CD14-positive monocyte (primary cell): ENCODE results near the gene PSMF1. TPM values are rescaled to one million over a fixed set of nuclear protein-coding genes. Genes with fewer than 3 reads are reported as not detected.

Source experiments
- DNase-seq, 3 donors: peaks; one replicate each; pipeline ENCODE4 v3.0.0-alpha.2; 2011 to 2022
- H2AFZ ChIP-seq: 2 replicates; pipeline ENCODE4 v1.6.0; 2012; ENCODE audit warnings: mild to moderate bottlenecking, low read depth, low read length, inconsistent platforms; ENCODE audit not compliant: insufficient read depth, poor library complexity, severe bottlenecking
- H3K27ac ChIP-seq, 2 donors: 1 replicate in 1 of 2; 2 replicates in 1 of 2; pipeline ENCODE4 v1.5.1; 2012 to 2013; ENCODE audit warnings: low read length in 2 of 2, control low read depth in 1 of 2, inconsistent platforms in 1 of 2, low read depth in 1 of 2, mild to moderate bottlenecking in 1 of 2
- H3K27me3 ChIP-seq, 2 donors: one replicate each; pipeline versions ENCODE4 v1.6.0 to v1.6.1; 2011 to 2013; ENCODE audit warnings: low read length in 2 of 2; ENCODE audit not compliant: control insufficient read depth in 2 of 2, insufficient read depth in 2 of 2
- H3K36me3 ChIP-seq, 2 donors: replicated peaks in 1 of 2; 1 replicate in 1 of 2; 2 replicates in 1 of 2; pipeline versions ENCODE4 v1.5.1 to v1.6.1; 2012 to 2013; ENCODE audit warnings: low read length in 2 of 2, control low read depth in 1 of 2, inconsistent platforms in 1 of 2, mild to moderate bottlenecking in 1 of 2; ENCODE audit not compliant: insufficient read depth in 2 of 2, control insufficient read depth in 1 of 2
- H3K4me1 ChIP-seq, 2 donors: 1 replicate in 1 of 2; 2 replicates in 1 of 2; pipeline versions ENCODE4 v1.5.1 to v1.6.1; 2012 to 2013; ENCODE audit warnings: low read length in 2 of 2, control low read depth in 1 of 2, inconsistent platforms in 1 of 2, mild to moderate bottlenecking in 1 of 2, moderate library complexity in 1 of 2; ENCODE audit not compliant: insufficient read depth in 2 of 2, control insufficient read depth in 1 of 2
- H3K4me2 ChIP-seq: replicated peaks from 2 replicates; pipeline ENCODE3; 2012; ENCODE audit warnings: low read length, moderate library complexity, mild to moderate bottlenecking; ENCODE audit not compliant: poor library complexity, severe bottlenecking; ENCODE audit errors: extremely low read depth
- H3K4me3 ChIP-seq, 3 experiments: fragments of 200-600 bp in 1 of 3; sonication (generic) in 1 of 3; replicated peaks in 1 of 3; 1 replicate in 2 of 3; 2 replicates in 1 of 3; pipeline ENCODE4 v1.5.1; 2011 to 2013; ENCODE audit warnings: low read length in 3 of 3, mild to moderate bottlenecking in 3 of 3, control low read depth in 2 of 3, low read depth in 2 of 3, inconsistent platforms in 1 of 3, moderate library complexity in 1 of 3
- H3K79me2 ChIP-seq: 2 replicates; pipeline ENCODE4 v1.6.0; 2012; ENCODE audit warnings: mild to moderate bottlenecking, control low read depth, inconsistent platforms, low read length, moderate library complexity; ENCODE audit not compliant: insufficient read depth
- H3K9ac ChIP-seq: 2 replicates; pipeline ENCODE4 v1.6.0; 2017; ENCODE audit warnings: low read length, mild to moderate bottlenecking; ENCODE audit not compliant: insufficient read depth, poor library complexity, severe bottlenecking
- H3K9me3 ChIP-seq, 2 donors: replicated peaks in 1 of 2; 1 replicate in 1 of 2; 2 replicates in 1 of 2; pipeline versions ENCODE4 v1.5.1 to v1.6.1; 2012 to 2013; ENCODE audit warnings: low read length in 2 of 2, control low read depth in 1 of 2; ENCODE audit not compliant: control insufficient read depth in 1 of 2, insufficient read depth in 1 of 2
- H4K20me1 ChIP-seq: 2 replicates; pipeline ENCODE4 v1.6.0; 2012; ENCODE audit warnings: mild to moderate bottlenecking, low read length, control low read depth, moderate library complexity; ENCODE audit not compliant: insufficient read depth
- H3K27ac Mint-ChIP-seq, 7 donors: one replicate each; pipeline ENCODE4 v1.8.0; 2020; ENCODE audit warnings: mild to moderate bottlenecking in 7 of 7, mixed read lengths in 7 of 7, moderate library complexity in 6 of 7, inconsistent platforms in 2 of 7
- H3K27me3 Mint-ChIP-seq, 3 donors: one replicate each; pipeline ENCODE4 v1.8.0; 2021 to 2022; ENCODE audit warnings: low read depth in 3 of 3, mild to moderate bottlenecking in 3 of 3, mixed read lengths in 3 of 3, moderate library complexity in 3 of 3, inconsistent platforms in 1 of 3
- H3K36me3 Mint-ChIP-seq, 2 donors: one replicate each; pipeline ENCODE4 v1.8.0; 2020; ENCODE audit warnings: mixed read lengths in 2 of 2, inconsistent platforms in 1 of 2, mild to moderate bottlenecking in 1 of 2
- H3K4me1 Mint-ChIP-seq: one replicate; pipeline ENCODE4 v1.8.0; 2020; ENCODE audit warnings: mild to moderate bottlenecking, mixed read lengths
- H3K4me3 Mint-ChIP-seq, 2 donors: one replicate each; pipeline ENCODE4 v1.8.0; 2020; ENCODE audit warnings: mild to moderate bottlenecking in 2 of 2, mixed read lengths in 2 of 2, moderate library complexity in 1 of 2
- H3K9me3 Mint-ChIP-seq, 7 donors: one replicate each; pipeline ENCODE4 v1.8.0; 2020 to 2022; ENCODE audit warnings: mixed read lengths in 7 of 7, mild to moderate bottlenecking in 6 of 7, moderate library complexity in 6 of 7, inconsistent platforms in 2 of 7
- WGBS: methylation state at CpG from one replicate; pipeline ENCODE4 v1.1.5; 2013; ENCODE audit warnings: missing lambda C conversion rate; ENCODE audit not compliant: insufficient coverage; 5-methylcytosine and 5-hydroxymethylcytosine counted together
- intact Hi-C, 2 donors: fragments of 100-400 bp; cut with micrococcal nuclease; formaldehyde crosslinking; loops; one replicate each; pipeline versions ENCODE4 v1.15.0 to v1.15.1; 2023
- polyA plus RNA-seq, 3 donors: library from polyadenylated mRNA; depleted of rRNA in 1 of 3; unstranded in 2 of 3; stranded (reverse) in 1 of 3; fragments of 300-500 nt in 2 of 3; fragments of >200 nt in 1 of 3; fragmentation: Illumina TruSeq in 2 of 3; gene quantifications; 1 replicate in 2 of 3; 2 replicates in 1 of 3; pipeline ENCODE4 v1.2.3, GENCODE V29; 2012 to 2021
- TF ChIP-seq, protein P1 (sequence below): fragments of 200-600 bp; IDR thresholded peaks from one replicate; pipeline ENCODE4 v1.8.0; 2022; ENCODE audit warnings: antibody characterized with exemption, mild to moderate bottlenecking

Gene PSMF1
- polyA plus RNA-seq, 3 donors = 103 to 349 (median 138) TPM

DNA sequence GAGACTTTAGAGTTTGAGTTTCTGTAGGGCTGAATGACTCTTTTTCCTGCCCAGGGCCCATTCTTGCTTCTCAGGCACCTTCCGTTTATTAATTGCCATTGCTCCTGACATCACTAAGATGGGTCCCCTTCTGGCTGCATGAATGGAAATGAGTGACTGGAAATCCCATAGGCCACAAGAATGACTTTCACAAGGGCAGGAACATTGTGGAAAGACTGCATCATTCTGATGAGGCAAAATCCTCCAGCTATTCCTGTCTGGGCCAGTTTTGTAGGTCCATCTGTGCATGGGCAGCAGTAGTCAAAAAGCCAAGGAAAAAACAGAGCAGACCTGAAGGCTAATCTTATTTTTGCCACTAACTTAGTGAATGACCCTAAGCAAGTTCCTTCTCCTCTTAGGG, 47.1 kb downstream of the PSMF1 start:
- H3K36me3 Mint-ChIP-seq = peaks cover 88 to 92% of the 10 kb centered on the region in 2 donors

DNA sequence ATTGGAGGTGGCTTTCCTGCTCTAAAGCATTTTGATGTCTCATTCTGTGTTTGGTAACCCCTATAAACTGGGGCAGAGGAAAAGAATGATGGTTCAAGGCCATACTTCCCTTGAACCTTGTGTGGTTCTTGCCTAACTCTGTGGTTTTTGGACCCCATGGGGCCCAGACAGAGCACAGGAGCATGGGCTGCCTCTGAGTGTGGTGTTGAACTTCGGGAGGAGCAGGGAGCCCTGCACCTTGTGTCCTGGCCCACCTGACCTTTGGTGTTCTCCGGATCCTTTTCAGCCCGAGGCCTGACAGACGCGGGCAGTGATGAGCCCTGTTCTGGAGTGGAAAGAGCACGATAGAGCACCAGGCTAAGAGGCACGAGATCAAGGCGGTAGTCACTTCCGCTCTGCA, 47.5 kb downstream of the PSMF1 start:
- Mint-ChIP-seq H3K36me3 (peaks cover 88 to 92% of the 10 kb centered on the region in 2 donors), H3K4me1 (peaks cover 7% of the 10 kb centered on the region), H3K9me3 (peaks cover 0 to 3% (median 0%) of the 10 kb centered on the region in 7 donors), H3K27me3 (peaks cover 0 to 2% (median 0%) of the 10 kb centered on the region in 3 donors), H3K4me3 (no peak overlapping the region), H3K27ac (peak overlapping the region in 1 of 7 donors; percentile 82)
- Histone ChIP-seq H3K79me2 (no peaks in the 10 kb centered on the region), H3K4me2 (no peak overlapping the region), H3K9me3 (no peaks in the 10 kb centered on the region), H4K20me1 (peaks cover 39% of the 10 kb centered on the region), H3K4me3 (no peak overlapping the region), H2AFZ (no peak overlapping the region), H3K27me3 (no peaks in the 10 kb centered on the region), H3K4me1 (no peaks in the 10 kb centered on the region), H3K27ac (no peak overlapping the region), H3K36me3 (peaks cover 94 to 99% of the 10 kb centered on the region in 2 donors), H3K9ac (no peak overlapping the region)
- 88% methylated on average over 5 of the region's 9 CpGs for WGBS
- no peak for DNase-seq
- intact Hi-C loops = no loop called here
- TF ChIP-seq, protein P1, sequence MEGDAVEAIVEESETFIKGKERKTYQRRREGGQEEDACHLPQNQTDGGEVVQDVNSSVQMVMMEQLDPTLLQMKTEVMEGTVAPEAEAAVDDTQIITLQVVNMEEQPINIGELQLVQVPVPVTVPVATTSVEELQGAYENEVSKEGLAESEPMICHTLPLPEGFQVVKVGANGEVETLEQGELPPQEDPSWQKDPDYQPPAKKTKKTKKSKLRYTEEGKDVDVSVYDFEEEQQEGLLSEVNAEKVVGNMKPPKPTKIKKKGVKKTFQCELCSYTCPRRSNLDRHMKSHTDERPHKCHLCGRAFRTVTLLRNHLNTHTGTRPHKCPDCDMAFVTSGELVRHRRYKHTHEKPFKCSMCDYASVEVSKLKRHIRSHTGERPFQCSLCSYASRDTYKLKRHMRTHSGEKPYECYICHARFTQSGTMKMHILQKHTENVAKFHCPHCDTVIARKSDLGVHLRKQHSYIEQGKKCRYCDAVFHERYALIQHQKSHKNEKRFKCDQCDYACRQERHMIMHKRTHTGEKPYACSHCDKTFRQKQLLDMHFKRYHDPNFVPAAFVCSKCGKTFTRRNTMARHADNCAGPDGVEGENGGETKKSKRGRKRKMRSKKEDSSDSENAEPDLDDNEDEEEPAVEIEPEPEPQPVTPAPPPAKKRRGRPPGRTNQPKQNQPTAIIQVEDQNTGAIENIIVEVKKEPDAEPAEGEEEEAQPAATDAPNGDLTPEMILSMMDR = no peak

More for the DNA sequence above, 47.1 kb downstream of the PSMF1 start:
- Mint-ChIP-seq H3K27me3 (peaks cover 0 to 2% (median 0%) of the 10 kb centered on the region in 3 donors), H3K27ac (peak overlapping the region in 1 of 7 donors; percentile 82), H3K4me1 (peaks cover 7% of the 10 kb centered on the region), H3K4me3 (no peak overlapping the region), H3K9me3 (peaks cover 0 to 3% (median 0%) of the 10 kb centered on the region in 7 donors)
- Histone ChIP-seq H3K9ac (no peak overlapping the region), H4K20me1 (peaks cover 39% of the 10 kb centered on the region), H3K4me2 (no peak overlapping the region), H3K36me3 (peaks cover 94 to 99% of the 10 kb centered on the region in 2 donors), H3K9me3 (no peaks in the 10 kb centered on the region), H3K79me2 (no peaks in the 10 kb centered on the region), H3K4me3 (no peak overlapping the region), H3K27ac (no peak overlapping the region), H2AFZ (no peak overlapping the region), H3K27me3 (no peaks in the 10 kb centered on the region), H3K4me1 (no peaks in the 10 kb centered on the region)
- TF ChIP-seq, protein P1 = no peak
- intact Hi-C loops = no loop called here
- WGBS = no CpG with 5 or more reads among the region's 1 CpG
- DNase-seq = no peak
